NCI-H69 (cell line): ENCODE results near the gene MLXIPL.
"Not testable (repeated sequence)": the region's sequence is repeated elsewhere in the genome, so short reads cannot be mapped to it uniquely, and the experiment has no call there.

Experiments
- DNase-seq: peaks from one replicate; lab custom pipeline; 2025; lab: John Stamatoyannopoulos, UW

MLXIPL gene

GRCh38 chr7:73623798-73624668, at the start of gene MLXIPL:
Gene MLXIPL, minus strand, starts transcription at chr7:73624522. Its CDS starts 30 bp downstream, at chr7:73624492.
- peak; percentile 95 for DNase-seq

- no peak for DNase-seq
These were observed 47.6 kb upstream of the MLXIPL start for GRCh38 chr7:73671857-73672445.

GRCh38 chr7:73671322-73671661, 47.0 kb upstream of the MLXIPL start:
- DNase-seq: no peak

- DNase-seq: no peak
These were observed 45.6 kb upstream of the MLXIPL start for GRCh38 chr7:73669858-73670385.

- no peak for DNase-seq
These were observed 45.0 kb upstream of the MLXIPL start for GRCh38 chr7:73669288-73669701.

GRCh38 chr7:73668886-73669230, 44.5 kb upstream of the MLXIPL start:
- DNase-seq: no peak

- DNase-seq: peak; percentile 72
These were observed 44.0 kb upstream of the MLXIPL start for GRCh38 chr7:73668103-73668885.

GRCh38 chr7:73667344-73668102, 43.2 kb upstream of the MLXIPL start, which contains the start of gene VPS37D:
Gene VPS37D, plus strand, starts transcription at chr7:73667831. Its CDS starts 128 bp downstream, at chr7:73667959.
- DNase-seq: peak; percentile 95

GRCh38 chr7:73663033-73663432, 38.7 kb upstream of the MLXIPL start:
- DNase-seq: no peak

- DNase-seq: peak; percentile 33
These were observed 36.3 kb upstream of the MLXIPL start for GRCh38 chr7:73660594-73660993.

GRCh38 chr7:73659983-73660382, 35.7 kb upstream of the MLXIPL start:
- no peak for DNase-seq

- DNase-seq: not testable (repeated sequence)
These were observed 31.0 kb upstream of the MLXIPL start for GRCh38 chr7:73655309-73655708.

GRCh38 chr7:73652541-73652949, 28.2 kb upstream of the MLXIPL start:
- peak; percentile 48 for DNase-seq

- no peak for DNase-seq
These were observed 26.2 kb upstream of the MLXIPL start for GRCh38 chr7:73650524-73650923.

GRCh38 chr7:73649576-73649975, 25.3 kb upstream of the MLXIPL start:
- DNase-seq: no peak

- no peak for DNase-seq
These were observed 24.4 kb upstream of the MLXIPL start for GRCh38 chr7:73648593-73649332.

GRCh38 chr7:73647725-73648592, 23.6 kb upstream of the MLXIPL start:
- peak; percentile 86 for DNase-seq

- DNase-seq: no peak
These were observed 22.7 kb upstream of the MLXIPL start for GRCh38 chr7:73646785-73647724.

GRCh38 chr7:73645643-73646174, 21.4 kb upstream of the MLXIPL start:
- no peak for DNase-seq
